Astrocyte of the spinal cord (primary cell): ENCODE results near the gene NES.
A peak's percentile ranks its signal among the peaks of the same experiment; 100 is the strongest.

Source experiments
- DNase-seq: peaks from one replicate; pipeline ENCODE4 v3.0.0; 2011; ENCODE audit warnings: low read depth, low spot score
- H3K4me3 ChIP-seq: 2 replicates; pipeline ENCODE4 v1.5.1; 2011; ENCODE audit warnings: low read depth, mild to moderate bottlenecking, low read length, moderate library complexity
- CTCF ChIP-seq: IDR thresholded peaks from 2 replicates; pipeline ENCODE4 v1.5.1; 2012; ENCODE audit warnings: low read depth, mild to moderate bottlenecking, low read length, inconsistent platforms
- in situ Hi-C: cut with HindIII; loops from 2 replicates; pipeline ENCODE4 v1.10.0; 2017; ENCODE audit warnings: low sequenced_read_pairs

NES gene

GRCh38 chr1:156658496-156658895 is 18.7 kb downstream of the NES start:
- DNase-seq = no peak
- TF ChIP-seq CTCF = no peak
- in situ Hi-C loops = no loop called here
- no peak overlapping the region for H3K4me3 ChIP-seq

- in situ Hi-C loops = no loop called here
Observed at GRCh38 chr1:156657741-156658319, 19.4 kb downstream of the NES start.

GRCh38 chr1:156656806-156657740 is 20.1 kb downstream of the NES start:
- in situ Hi-C loops = no loop called here
- no peak for DNase-seq
- peak; percentile 99 for TF ChIP-seq CTCF
- no peak overlapping the region for H3K4me3 ChIP-seq

More at GRCh38 chr1:156657741-156658319, 19.4 kb downstream of the NES start:
- no peak for DNase-seq
- no peak overlapping the region for H3K4me3 ChIP-seq
- no peak for TF ChIP-seq CTCF

- no peak for TF ChIP-seq CTCF
- in situ Hi-C loops = no loop called here
- no peak overlapping the region for H3K4me3 ChIP-seq
- DNase-seq = no peak
Observed at GRCh38 chr1:156655904-156656516, 21.2 kb downstream of the NES start.

- no peak overlapping the region for H3K4me3 ChIP-seq
- in situ Hi-C loops = no loop called here
- no peak for TF ChIP-seq CTCF
- DNase-seq = no peak
Observed at GRCh38 chr1:156655151-156655903, 21.9 kb downstream of the NES start.

- H3K4me3 ChIP-seq = no peak overlapping the region
- no peak for TF ChIP-seq CTCF
- in situ Hi-C loops = no loop called here
- DNase-seq = no peak
Observed at GRCh38 chr1:156654700-156655099, 22.5 kb downstream of the NES start.
